Measurements from ENCODE around the gene CACNB2. TPM values are rescaled to one million over a fixed set of nuclear protein-coding genes. Genes with fewer than 3 reads are reported as not detected.

Gene CACNB2
- total and polyA plus RNA-seq, 10 of the 15 experiments (the other 5 are each of a cell fraction or from before 2014, with no cell fraction given) = 0.62 to 8.1 (median 1.2) TPM

DNA sequence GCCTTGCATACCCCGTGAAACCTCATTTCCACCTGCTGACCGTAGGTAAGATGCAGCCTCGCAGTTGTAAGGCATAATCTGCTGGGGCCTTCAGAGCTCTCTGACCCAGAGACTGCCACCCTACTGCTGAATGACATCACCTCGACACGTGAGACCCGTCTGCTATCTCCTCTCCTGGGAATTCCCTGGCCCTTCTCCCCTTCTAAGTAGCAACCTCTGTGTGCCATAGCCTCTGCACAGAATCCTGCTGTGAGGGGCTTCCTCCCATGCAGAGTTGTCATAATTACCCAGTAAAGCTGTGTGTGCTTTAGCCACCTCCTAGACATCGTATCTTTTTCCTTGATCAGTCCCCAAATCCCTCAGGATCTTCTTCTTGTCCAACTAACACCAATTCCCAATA lies 106.7 kb downstream of the CACNB2 start:
- Histone ChIP-seq H3K79me2 (ENCODE audit: control insufficient read depth, insufficient read depth, low read length) (no peaks in the 10 kb centered on the region), H3K4me1 (ENCODE audit: control insufficient read depth, insufficient read depth, low read length) (no peaks in the 10 kb centered on the region), H2AFZ (ENCODE audit: control insufficient read depth, low read depth, low read length) (no peak overlapping the region), H3K27me3 (replicated peaks in 1 of 2; ENCODE audit: control insufficient read depth in 2 of 2, insufficient read depth in 2 of 2, low read length in 1 of 2) (no peaks in the 10 kb centered on the region), H3K36me3 (ENCODE audit: control insufficient read depth in 2 of 2, insufficient read depth in 2 of 2, low read length in 1 of 2) (no peaks in the 10 kb centered on the region), H3K9me3 (replicated peaks; ENCODE audit: control insufficient read depth, insufficient read depth, low read length) (no peaks in the 10 kb centered on the region), H3K4me2 (ENCODE audit: control insufficient read depth, insufficient read depth) (no peak overlapping the region), H3K4me3 (no peak overlapping the region), H3K27ac (ENCODE audit: control insufficient read depth, insufficient read depth) (no peak overlapping the region), H3K9ac (ENCODE audit: control insufficient read depth, insufficient read depth, low read length) (no peak overlapping the region), H4K20me1 (ENCODE audit: control insufficient read depth, insufficient read depth) (no peaks in the 10 kb centered on the region)
- no peak for FAIRE-seq
- no peak for DNase-seq (ENCODE audit: low read depth, low spot score)
- ChIA-PET SMC1A (ENCODE audit: uncharacterized antibody, unreplicated experiment) (no interaction called here), RAD21 (ENCODE audit: unreplicated experiment) (no interaction called here), POLR2A (no interaction called here), CTCF (no interaction called here)
- intact Hi-C loops (cut with micrococcal nuclease; ENCODE audit: unreplicated experiment) (loop anchor here (10.0 kb wide), 1 partner anchor 228 kb away; no protein-coding TSS in a partner anchor), in situ Hi-C loops (cut with MboI) (no loop called here)
- TF ChIP-seq SRF (IDR thresholded peaks at IDR 0.05; ENCODE audit: low read depth in 2 of 2, low read length in 2 of 2) (no peak), BHLHE40 (IDR thresholded peaks at IDR 0.05; ENCODE audit: borderline replicate concordance in 1 of 2, low read depth in 2 of 2, low read length in 1 of 2) (0 out of 4 replicates have a peak, but pooled peaks of 1 of the 2 experiments have one; percentile 21)
- no TSS peak for BruUV-seq (replicated peaks)
- no peak; the same call in 2 of the 3 replicates for ATAC-seq
- WGBS (ENCODE audit: insufficient coverage, insufficient replicate concordance, low lambda C conversion rate, missing lambda C conversion rate) = 22% methylated on average over 7 of the region's 7 CpGs

DNA sequence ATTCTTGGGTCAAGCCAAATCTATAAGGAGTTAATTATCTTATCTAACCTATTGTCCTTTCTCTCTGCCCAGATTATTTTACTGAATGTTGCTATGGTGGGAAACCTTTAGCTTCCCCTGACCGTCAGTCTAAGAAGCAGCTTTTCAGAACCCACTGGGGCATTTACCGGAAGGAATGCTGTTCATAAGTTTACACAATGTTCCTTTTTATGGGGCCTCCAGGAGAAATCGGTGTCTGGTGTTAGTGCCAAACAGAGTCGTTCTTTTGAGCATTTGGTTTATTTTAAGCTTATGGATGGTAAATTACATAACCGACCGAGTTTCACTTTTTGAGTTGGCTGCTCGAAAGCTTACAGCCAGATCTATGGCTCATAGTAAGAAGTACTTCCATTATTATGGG lies 111.9 kb downstream of the CACNB2 start:
- Histone ChIP-seq H3K4me2 (ENCODE audit: control insufficient read depth, insufficient read depth) (no peak overlapping the region), H3K4me1 (ENCODE audit: control insufficient read depth, insufficient read depth, low read length) (no peaks in the 10 kb centered on the region), H2AFZ (ENCODE audit: control insufficient read depth, low read depth, low read length) (no peak overlapping the region), H3K36me3 (ENCODE audit: control insufficient read depth in 2 of 2, insufficient read depth in 2 of 2, low read length in 1 of 2) (no peaks in the 10 kb centered on the region), H3K9ac (ENCODE audit: control insufficient read depth, insufficient read depth, low read length) (no peak overlapping the region), H3K9me3 (replicated peaks; ENCODE audit: control insufficient read depth, insufficient read depth, low read length) (no peaks in the 10 kb centered on the region), H3K4me3 (no peak overlapping the region), H3K27ac (ENCODE audit: control insufficient read depth, insufficient read depth) (no peak overlapping the region), H3K79me2 (ENCODE audit: control insufficient read depth, insufficient read depth, low read length) (no peaks in the 10 kb centered on the region), H4K20me1 (ENCODE audit: control insufficient read depth, insufficient read depth) (no peaks in the 10 kb centered on the region), H3K27me3 (replicated peaks in 1 of 2; ENCODE audit: control insufficient read depth in 2 of 2, insufficient read depth in 2 of 2, low read length in 1 of 2) (no peaks in the 10 kb centered on the region)
- CTCF ChIA-PET = interaction anchor here (0.7 to 1.3 kb wide), 5 partner anchors 13 to 1336 kb away, joined by 3 read pairs; no protein-coding TSS in a partner anchor
- WGBS (ENCODE audit: insufficient coverage, insufficient replicate concordance, low lambda C conversion rate, missing lambda C conversion rate) = 16% methylated on average over 7 of the region's 7 CpGs
- FAIRE-seq (no peak), DNase-seq (ENCODE audit: low read depth, low spot score) (no peak), ATAC-seq (no peak)
- SMC1A ChIA-PET (ENCODE audit: uncharacterized antibody, unreplicated experiment) = interaction anchor here (0.7 to 2.3 kb wide), 3 partner anchors 36 to 182 kb away, joined by 3 to 5 read pairs (median 3); no protein-coding TSS in a partner anchor
- no TSS peak for BruUV-seq (replicated peaks)
- POLR2A ChIA-PET = interaction anchor here (0.6 kb wide), 3 partner anchors 35 to 278 kb away, joined by 3 read pairs; no protein-coding TSS in a partner anchor
- intact Hi-C loops (cut with micrococcal nuclease; ENCODE audit: unreplicated experiment) = no loop called here
- RAD21 ChIA-PET (ENCODE audit: unreplicated experiment) = no interaction called here
- TF ChIP-seq, protein P1, sequence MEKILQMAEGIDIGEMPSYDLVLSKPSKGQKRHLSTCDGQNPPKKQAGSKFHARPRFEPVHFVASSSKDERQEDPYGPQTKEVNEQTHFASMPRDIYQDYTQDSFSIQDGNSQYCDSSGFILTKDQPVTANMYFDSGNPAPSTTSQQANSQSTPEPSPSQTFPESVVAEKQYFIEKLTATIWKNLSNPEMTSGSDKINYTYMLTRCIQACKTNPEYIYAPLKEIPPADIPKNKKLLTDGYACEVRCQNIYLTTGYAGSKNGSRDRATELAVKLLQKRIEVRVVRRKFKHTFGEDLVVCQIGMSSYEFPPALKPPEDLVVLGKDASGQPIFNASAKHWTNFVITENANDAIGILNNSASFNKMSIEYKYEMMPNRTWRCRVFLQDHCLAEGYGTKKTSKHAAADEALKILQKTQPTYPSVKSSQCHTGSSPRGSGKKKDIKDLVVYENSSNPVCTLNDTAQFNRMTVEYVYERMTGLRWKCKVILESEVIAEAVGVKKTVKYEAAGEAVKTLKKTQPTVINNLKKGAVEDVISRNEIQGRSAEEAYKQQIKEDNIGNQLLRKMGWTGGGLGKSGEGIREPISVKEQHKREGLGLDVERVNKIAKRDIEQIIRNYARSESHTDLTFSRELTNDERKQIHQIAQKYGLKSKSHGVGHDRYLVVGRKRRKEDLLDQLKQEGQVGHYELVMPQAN (conservative IDR thresholded peaks at IDR 0.05) = no peak
- in situ Hi-C loops (cut with MboI) = no loop called here

All from GM12878 (cell line).